Lower leg skin (tissue), 4 donors: Measurements from ENCODE around the gene FOXL3. TPM values are rescaled to one million over a fixed set of nuclear protein-coding genes. Genes with fewer than 3 reads are reported as not detected.

Source experiments
- DNase-seq, 2 donors: peaks; one replicate each; pipeline ENCODE4 v3.0.0-alpha.2; 2019; ENCODE audit warnings: low spot score in 2 of 2
- H3K4me3 ChIP-seq: fragments of 200-600 bp; sonication (generic); 2 replicates; pipeline ENCODE4 v1.5.1; 2017; ENCODE audit warnings: mild to moderate bottlenecking, low read depth; ENCODE audit not compliant: poor library complexity, severe bottlenecking
- CTCF ChIP-seq, 3 donors: fragments of 450-650 bp; IDR thresholded peaks; one replicate each; pipeline ENCODE4 v1.5.1; 2016; ENCODE audit warnings: antibody characterized with exemption in 3 of 3, mild to moderate bottlenecking in 3 of 3, moderate library complexity in 2 of 3
- POLR2A ChIP-seq, 2 donors: fragments of 450-650 bp; IDR thresholded peaks; one replicate each; pipeline ENCODE4 v1.6.1; 2016 to 2017; ENCODE audit warnings: antibody characterized with exemption in 2 of 2, mild to moderate bottlenecking in 1 of 2, moderate library complexity in 1 of 2
- WGBS, 2 donors: methylation state at CpG; one replicate each; pipeline ENCODE4 v1.1.5; 2018; 5-methylcytosine and 5-hydroxymethylcytosine counted together
- intact Hi-C: fragments of 100-400 bp; cut with DNase I; formaldehyde crosslinking; loops from one replicate; pipeline ENCODE4 v1.15.0; 2023; ENCODE audit warnings: low total_unique reads
- total RNA-seq, 4 donors: library from RNA; depleted of rRNA; stranded (reverse); fragments of >200 nt; gene quantifications; one replicate each; pipeline ENCODE4 v1.1.0, GENCODE V29; 2016

The FOXL3 gene
- total RNA-seq, 4 donors from 2014 or later = not detected

- TF ChIP-seq CTCF (IDR thresholded peaks at IDR 0.05) (no peak), POLR2A (IDR thresholded peaks at IDR 0.05) (no peak)
- no peak for DNase-seq
- no peak overlapping the region for H3K4me3 ChIP-seq
- intact Hi-C loops = no loop called here
- 79 to 82% methylated on average over 34 of the region's 34 CpGs for WGBS, 2 donors
Observed at GRCh38 chr7:336810-337566, 47.0 kb downstream of the FOXL3 start.

- no peak overlapping the region for H3K4me3 ChIP-seq
- TF ChIP-seq CTCF (IDR thresholded peaks at IDR 0.05) (no peak), POLR2A (IDR thresholded peaks at IDR 0.05) (no peak)
- WGBS, 2 donors = 82 to 88% methylated on average over 16 to 17 of the region's 17 CpGs
- DNase-seq = no peak
- intact Hi-C loops = no loop called here
Observed at GRCh38 chr7:337567-337951, 47.6 kb downstream of the FOXL3 start.

- no peak for DNase-seq
- intact Hi-C loops = no loop called here
- no peak overlapping the region for H3K4me3 ChIP-seq
- TF ChIP-seq CTCF (IDR thresholded peaks at IDR 0.05) (no peak), POLR2A (IDR thresholded peaks at IDR 0.05) (no peak)
- 73 to 74% methylated on average over 26 to 28 of the region's 31 CpGs for WGBS, 2 donors
Observed at GRCh38 chr7:338295-339061, 48.5 kb downstream of the FOXL3 start.

- no peak overlapping the region for H3K4me3 ChIP-seq
- intact Hi-C loops = no loop called here
- 85 to 92% methylated on average over 2 to 3 of the region's 3 CpGs for WGBS, 2 donors
- TF ChIP-seq CTCF (IDR thresholded peaks at IDR 0.05) (no peak), POLR2A (IDR thresholded peaks at IDR 0.05) (no peak)
- DNase-seq = no peak
Observed at GRCh38 chr7:339062-339342, 49.0 kb downstream of the FOXL3 start.

- TF ChIP-seq POLR2A (IDR thresholded peaks at IDR 0.05) (no peak), CTCF (IDR thresholded peaks at IDR 0.05) (no peak)
- intact Hi-C loops = no loop called here
- no peak overlapping the region for H3K4me3 ChIP-seq
- WGBS, 2 donors = 84 to 92% methylated on average over 7 of the region's 7 CpGs
- no peak for DNase-seq
Observed at GRCh38 chr7:339696-340095, 49.7 kb downstream of the FOXL3 start.
